ENCODE results near the gene IQCK.

The IQCK gene

GRCh38 chr16:19698480-19699465 is 19.3 kb upstream of the IQCK start:
- DNase-seq (ENCODE audit: extremely low read depth in 1 of 2, low read depth in 1 of 2), result no peak

- no peak for DNase-seq (ENCODE audit: extremely low read depth in 1 of 2, low read depth in 1 of 2)
These were observed 18.6 kb upstream of the IQCK start for GRCh38 chr16:19699472-19699871.

- DNase-seq (ENCODE audit: extremely low read depth in 1 of 2, low read depth in 1 of 2), result no peak
These were observed 17.7 kb upstream of the IQCK start for GRCh38 chr16:19700319-19700781.

GRCh38 chr16:19701091-19701490 is 17.0 kb upstream of the IQCK start:
- DNase-seq (ENCODE audit: extremely low read depth in 1 of 2, low read depth in 1 of 2), result no peak

DNA sequence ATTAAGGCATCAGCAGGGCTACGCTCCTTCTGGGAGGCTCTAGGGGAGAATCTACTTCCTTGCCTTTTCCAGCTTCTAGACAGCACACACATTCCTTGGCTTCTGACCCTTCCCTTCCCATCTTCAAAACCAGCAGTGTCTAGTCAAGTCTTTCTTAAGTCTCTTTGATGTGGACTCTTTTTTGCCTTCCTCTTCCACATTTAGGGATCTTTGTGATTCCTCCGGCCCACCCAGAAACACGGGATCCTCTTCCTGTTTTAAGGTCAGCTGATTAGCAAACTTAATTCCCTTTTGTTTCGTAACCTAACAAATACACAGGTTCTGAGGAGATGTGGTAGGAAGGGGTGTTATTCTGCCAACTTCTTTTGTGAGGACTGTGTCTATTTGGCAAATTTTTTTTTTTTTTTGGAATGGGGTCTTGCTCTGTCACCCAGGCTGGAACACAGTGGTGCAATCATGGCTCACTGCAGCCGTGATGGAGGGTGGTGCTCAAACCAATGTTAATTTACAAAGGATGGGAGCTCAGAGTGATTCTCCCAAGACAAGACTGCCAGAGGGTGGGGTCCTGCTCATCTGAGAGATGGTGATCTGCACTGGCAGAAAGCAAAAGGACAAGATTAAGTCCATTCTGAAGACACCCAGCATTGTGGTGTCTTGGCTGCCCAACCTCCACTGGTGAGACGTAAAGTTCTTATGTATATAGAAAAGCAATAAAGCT is 14.7 kb upstream of the IQCK start:
- DNase-seq (ENCODE audit: extremely low read depth in 1 of 2, low read depth in 1 of 2), result no peak

GRCh38 chr16:19704321-19705145 is 13.5 kb upstream of the IQCK start:
- DNase-seq (ENCODE audit: extremely low read depth in 1 of 2, low read depth in 1 of 2), result no peak

DNA sequence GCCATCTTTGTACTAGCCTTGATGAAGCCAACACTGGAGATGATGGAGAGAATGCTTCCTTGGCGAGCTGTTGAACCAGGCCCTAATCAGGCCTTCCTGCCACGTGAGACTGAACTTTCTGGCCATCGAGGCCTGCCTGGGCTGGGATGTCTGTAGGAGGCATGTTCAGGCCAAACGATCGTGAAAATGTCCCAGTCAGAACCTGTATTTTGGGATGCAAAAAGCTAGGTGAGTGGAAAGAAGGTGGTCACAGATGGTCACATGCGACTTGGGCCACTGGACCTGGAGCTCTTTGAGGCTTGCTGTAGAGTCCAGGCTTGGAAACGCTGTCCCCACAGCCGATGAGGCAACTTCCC is 12.9 kb upstream of the IQCK start:
- DNase-seq (ENCODE audit: extremely low read depth in 1 of 2, low read depth in 1 of 2), result no peak

DNA sequence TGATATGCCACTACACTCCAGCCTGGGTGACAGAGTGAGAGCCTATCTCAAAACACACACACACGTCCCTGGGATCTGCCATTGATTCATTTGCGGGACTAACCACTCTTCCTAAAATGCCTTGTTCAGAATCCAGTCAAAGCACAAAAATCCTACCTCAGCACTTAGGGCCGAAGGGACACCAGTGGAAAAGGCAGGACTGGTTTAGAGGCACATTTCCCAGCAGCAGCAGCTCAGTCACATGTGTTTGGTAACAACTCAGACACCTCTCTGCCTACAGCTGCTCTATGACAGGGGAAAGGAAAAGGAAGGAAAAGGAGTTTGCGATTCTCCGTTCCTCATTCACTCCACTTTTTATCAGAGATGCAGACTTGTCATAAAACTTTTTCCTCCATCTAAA is 12.2 kb upstream of the IQCK start:
- DNase-seq (ENCODE audit: extremely low read depth in 1 of 2, low read depth in 1 of 2), result no peak

DNA sequence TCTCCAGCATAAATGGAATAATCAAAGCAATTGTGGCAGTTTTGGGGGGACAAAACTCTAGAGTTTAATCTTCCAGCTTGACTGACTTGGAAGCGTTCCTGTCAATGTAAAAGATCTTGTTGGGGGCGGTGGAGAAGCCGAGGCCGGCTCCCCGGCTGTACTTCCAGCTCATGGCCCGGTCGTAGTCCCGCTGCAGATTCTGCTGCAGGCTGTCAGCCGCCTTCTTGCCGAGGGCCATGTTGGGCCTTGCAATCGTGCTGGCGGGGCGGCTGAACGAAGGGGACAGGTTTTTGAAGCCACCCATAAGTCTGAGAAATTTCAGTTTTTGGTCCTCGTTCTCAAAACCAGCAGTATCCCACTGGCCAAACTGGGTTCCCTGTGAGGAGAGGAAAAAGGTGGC is 11.2 kb upstream of the IQCK start:
- DNase-seq (ENCODE audit: extremely low read depth in 1 of 2, low read depth in 1 of 2), result no peak

DNA sequence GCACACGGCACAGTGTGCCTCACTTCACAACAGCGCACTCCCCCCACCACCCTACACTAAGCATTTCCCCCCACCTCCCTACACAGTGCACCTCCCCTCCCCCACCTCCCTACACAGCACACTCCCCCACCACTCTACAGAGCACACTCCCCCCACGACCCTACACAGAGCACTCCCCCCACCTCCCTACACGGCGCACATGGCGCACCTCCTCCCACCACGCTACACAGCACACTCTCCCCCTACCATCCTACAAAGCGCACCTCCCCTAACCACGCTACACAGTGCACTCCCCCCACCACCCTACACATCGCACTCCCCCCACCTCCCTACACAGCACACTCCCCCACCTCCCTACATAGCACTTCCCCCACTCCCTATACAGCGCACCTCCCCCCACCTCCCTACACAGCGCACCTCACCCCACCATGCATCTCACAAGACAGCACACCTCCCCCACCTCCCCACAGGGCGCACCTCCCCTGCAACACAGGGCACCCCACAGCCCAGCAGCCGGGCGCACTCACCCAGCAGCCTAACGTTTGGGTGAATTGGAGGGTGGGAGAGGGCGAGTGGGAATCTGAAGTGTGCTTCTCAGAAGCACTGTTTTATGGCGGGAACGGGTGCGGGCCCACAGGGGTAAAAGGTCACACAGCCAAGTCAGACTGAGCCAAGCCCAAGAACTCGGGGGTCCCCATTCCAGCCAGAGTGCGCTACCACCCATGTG is 10.3 kb upstream of the IQCK start:
- DNase-seq (ENCODE audit: extremely low read depth in 1 of 2, low read depth in 1 of 2), result no peak

DNA sequence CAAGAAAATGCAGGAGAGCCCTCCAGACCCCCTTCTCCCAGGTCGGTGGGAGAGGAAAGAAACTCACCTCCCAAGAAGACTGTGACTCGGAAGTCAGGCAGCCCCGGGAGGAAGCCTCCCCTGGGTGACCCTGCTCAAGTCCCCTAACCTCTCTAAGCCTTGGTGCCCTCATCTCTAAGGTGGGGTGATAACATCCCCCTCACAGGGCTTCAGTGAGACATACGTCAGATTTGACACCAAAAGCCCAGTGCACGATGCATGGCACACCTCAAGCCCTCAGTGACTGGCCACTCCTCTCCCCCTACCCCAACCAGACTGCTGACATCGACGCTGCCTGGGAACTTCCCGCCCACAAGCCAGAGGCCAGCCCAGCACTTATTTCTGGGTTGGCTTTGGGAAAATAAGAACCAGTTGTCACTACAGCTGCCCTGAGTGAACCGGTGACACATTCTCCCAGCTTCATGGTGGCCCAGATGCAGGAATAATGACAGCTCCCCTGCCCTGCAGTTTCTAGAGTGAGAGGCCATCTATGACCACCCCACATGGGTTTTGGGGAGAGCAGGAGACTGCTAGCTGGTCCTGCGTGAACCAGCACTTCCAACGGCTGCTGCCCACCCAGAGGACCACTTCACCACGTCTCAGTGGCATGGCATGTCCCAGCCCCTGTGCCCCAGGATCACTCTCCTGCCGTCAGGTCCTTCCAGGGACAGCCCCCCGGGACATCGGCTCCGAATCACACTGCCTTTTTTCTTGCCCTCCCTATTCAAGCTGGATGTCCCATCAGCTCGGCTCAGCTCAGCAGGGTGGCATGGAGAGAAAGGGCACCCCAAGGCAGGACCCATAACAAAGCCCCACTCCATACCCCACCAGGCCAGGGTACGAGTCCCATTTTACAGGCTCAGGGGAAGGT is 9.5 kb upstream of the IQCK start:
- DNase-seq (ENCODE audit: extremely low read depth in 1 of 2, low read depth in 1 of 2), result no peak

DNA sequence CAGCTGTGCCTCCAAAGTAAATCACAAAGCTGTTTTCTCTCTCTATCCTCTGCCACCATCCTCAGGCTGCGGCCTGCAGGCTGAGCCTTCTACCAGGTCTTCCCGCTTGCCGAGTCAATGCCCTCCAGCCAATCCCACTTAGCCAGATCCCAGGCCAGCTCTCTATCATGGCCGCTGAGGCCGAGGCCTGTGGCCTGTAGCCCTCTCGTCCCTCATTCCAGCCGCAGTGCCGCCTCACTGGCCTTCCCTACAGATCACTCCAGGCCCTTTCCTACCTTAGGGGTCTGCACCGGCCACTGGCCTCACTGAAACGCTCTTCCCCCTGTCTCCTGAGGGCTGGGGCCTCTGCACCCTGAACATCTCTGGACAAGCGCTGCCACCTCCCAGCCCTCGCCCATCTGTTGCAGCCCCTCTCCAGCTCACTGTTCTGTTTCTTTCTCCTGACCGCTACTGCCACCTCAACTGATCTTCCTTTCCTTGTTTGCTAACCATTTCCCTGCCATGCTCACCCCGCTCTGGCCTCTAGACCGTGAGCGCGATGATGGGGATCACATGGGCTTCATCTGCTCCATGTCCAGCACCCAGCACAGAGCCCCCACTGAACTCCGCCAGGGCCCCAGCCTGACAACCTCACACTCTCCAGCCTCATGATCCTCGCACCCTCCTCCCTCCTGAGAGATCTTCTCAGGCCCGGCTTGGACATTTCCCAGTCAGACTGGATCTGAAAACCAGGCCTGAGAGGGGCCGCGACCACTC is 8.5 kb upstream of the IQCK start:
- DNase-seq (ENCODE audit: extremely low read depth in 1 of 2, low read depth in 1 of 2), result no peak

GRCh38 chr16:19710191-19710908 is 7.7 kb upstream of the IQCK start:
- no peak for DNase-seq (ENCODE audit: extremely low read depth in 1 of 2, low read depth in 1 of 2)

GRCh38 chr16:19710991-19711545 is 7.0 kb upstream of the IQCK start:
- no peak for DNase-seq (ENCODE audit: extremely low read depth in 1 of 2, low read depth in 1 of 2)

DNA sequence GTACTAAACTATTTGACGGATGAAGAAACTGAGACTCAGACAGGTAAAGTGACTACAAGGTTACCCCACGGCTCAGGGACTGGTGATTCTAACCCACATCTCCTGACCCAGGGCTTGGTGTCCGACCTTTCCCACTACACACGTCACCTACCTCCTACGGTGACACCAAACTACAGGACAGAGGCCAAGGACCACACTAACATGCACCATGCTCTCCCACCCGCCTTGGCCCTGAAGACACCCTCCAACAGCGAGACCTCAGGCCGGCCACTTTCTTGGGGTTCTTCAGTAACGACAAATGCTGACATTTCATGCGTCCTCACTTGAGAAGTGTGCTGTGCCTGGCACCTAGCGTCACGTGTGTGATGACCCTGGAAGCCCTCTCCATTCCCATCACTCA is 6.4 kb upstream of the IQCK start:
- DNase-seq (ENCODE audit: extremely low read depth in 1 of 2, low read depth in 1 of 2), result no peak

DNA sequence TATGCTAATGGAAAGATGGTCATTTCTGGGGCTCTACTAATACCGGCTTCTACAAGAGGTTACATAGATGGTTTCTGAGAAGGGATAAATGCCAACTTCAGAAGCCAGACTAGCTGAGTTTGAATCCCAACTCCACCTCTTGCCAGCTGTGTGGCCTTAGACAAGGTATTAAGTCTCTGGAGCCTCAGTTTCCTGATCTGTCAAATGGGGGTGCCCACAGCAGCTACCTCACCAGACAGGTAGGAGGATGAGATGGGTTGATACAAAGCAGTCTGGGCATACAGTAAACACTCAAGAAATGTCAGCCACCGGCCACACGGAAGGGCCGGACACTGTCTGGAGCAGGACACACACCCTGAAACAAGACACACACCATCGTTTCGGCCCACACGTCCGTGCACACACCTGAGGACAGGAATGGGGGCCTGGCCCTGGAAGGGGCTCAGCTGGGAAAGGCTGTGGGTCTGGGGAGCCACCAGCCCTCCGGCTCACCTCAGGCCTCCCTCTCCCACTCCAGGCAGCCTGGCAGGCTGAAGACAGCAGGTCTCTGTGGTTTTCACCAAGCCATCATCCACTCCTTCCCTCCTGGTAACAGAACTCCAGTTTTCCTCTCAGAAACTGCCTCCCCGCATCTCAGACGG is 5.5 kb upstream of the IQCK start:
- no peak for DNase-seq (ENCODE audit: extremely low read depth in 1 of 2, low read depth in 1 of 2)

GRCh38 chr16:19713697-19714096 is 4.4 kb upstream of the IQCK start:
- no peak for DNase-seq (ENCODE audit: extremely low read depth in 1 of 2, low read depth in 1 of 2)
